ENCODE results near the gene RPS5. TPM values are rescaled to one million over a fixed set of nuclear protein-coding genes. Genes with fewer than 3 reads are reported as not detected.

RPS5 gene
- total RNA-seq, 1 experiment from 2014 or later, result 1,249 TPM

GRCh38 chr19:58406818-58407657 lies 20.0 kb downstream of the RPS5 start:
- Histone ChIP-seq H3K4me1 (ENCODE audit: insufficient read depth, low read length, poor library complexity, severe bottlenecking) (peaks cover 7% of the 10 kb centered on the region), H3K36me3 (ENCODE audit: insufficient read depth, low read length, poor library complexity, severe bottlenecking) (no peaks in the 10 kb centered on the region), H3K4me3 (ENCODE audit: low read depth, low read length, poor library complexity, severe bottlenecking) (peak overlapping the region; percentile 94), H3K9me3 (ENCODE audit: low read depth, low read length, poor library complexity, severe bottlenecking) (no peaks in the 10 kb centered on the region), H3K27ac (ENCODE audit: low read depth, low read length, poor library complexity, severe bottlenecking) (peak overlapping the region; percentile 91), H3K27me3 (replicated peaks; ENCODE audit: insufficient read depth, low read depth, low read length, poor library complexity) (no peaks in the 10 kb centered on the region)
- TF ChIP-seq EZH2 (IDR thresholded peaks at IDR 0.05; ENCODE audit: borderline replicate concordance, low read depth, low read length, poor library complexity, severe bottlenecking), result no peak
- TF ChIP-seq, protein P1, sequence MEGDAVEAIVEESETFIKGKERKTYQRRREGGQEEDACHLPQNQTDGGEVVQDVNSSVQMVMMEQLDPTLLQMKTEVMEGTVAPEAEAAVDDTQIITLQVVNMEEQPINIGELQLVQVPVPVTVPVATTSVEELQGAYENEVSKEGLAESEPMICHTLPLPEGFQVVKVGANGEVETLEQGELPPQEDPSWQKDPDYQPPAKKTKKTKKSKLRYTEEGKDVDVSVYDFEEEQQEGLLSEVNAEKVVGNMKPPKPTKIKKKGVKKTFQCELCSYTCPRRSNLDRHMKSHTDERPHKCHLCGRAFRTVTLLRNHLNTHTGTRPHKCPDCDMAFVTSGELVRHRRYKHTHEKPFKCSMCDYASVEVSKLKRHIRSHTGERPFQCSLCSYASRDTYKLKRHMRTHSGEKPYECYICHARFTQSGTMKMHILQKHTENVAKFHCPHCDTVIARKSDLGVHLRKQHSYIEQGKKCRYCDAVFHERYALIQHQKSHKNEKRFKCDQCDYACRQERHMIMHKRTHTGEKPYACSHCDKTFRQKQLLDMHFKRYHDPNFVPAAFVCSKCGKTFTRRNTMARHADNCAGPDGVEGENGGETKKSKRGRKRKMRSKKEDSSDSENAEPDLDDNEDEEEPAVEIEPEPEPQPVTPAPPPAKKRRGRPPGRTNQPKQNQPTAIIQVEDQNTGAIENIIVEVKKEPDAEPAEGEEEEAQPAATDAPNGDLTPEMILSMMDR (conservative IDR thresholded peaks at IDR 0.05; ENCODE audit: low read depth, low read length), result peak; percentile 49
- DNase-seq (ENCODE audit: low spot score), result no peak
- ChIA-PET CTCF (no interaction called here), POLR2A (ENCODE audit: low non-redundant PET) (no interaction called here)
- intact Hi-C loops (cut with micrococcal nuclease; ENCODE audit: unreplicated experiment), result no loop called here
- BruUV-seq (replicated peaks), result no TSS peak

GRCh38 chr19:58407658-58408151 lies 20.6 kb downstream of the RPS5 start:
- peak overlapping the region; percentile 91 for H3K27ac ChIP-seq (ENCODE audit: low read depth, low read length, poor library complexity, severe bottlenecking)
- TF ChIP-seq, protein P1 (conservative IDR thresholded peaks at IDR 0.05; ENCODE audit: low read depth, low read length), result no peak
- TF ChIP-seq EZH2 (IDR thresholded peaks at IDR 0.05; ENCODE audit: borderline replicate concordance, low read depth, low read length, poor library complexity, severe bottlenecking), result no peak
- ChIA-PET POLR2A (ENCODE audit: low non-redundant PET) (no interaction called here), CTCF (no interaction called here)
- H3K4me3 ChIP-seq (ENCODE audit: low read depth, low read length, poor library complexity, severe bottlenecking), result peak overlapping the region; percentile 94
- no peaks in the 10 kb centered on the region for H3K9me3 ChIP-seq (ENCODE audit: low read depth, low read length, poor library complexity, severe bottlenecking)
- DNase-seq (ENCODE audit: low spot score), result no peak
- no peaks in the 10 kb centered on the region for H3K36me3 ChIP-seq (ENCODE audit: insufficient read depth, low read length, poor library complexity, severe bottlenecking)
- peaks cover 7% of the 10 kb centered on the region for H3K4me1 ChIP-seq (ENCODE audit: insufficient read depth, low read length, poor library complexity, severe bottlenecking)
- no peaks in the 10 kb centered on the region for H3K27me3 ChIP-seq (replicated peaks; ENCODE audit: insufficient read depth, low read depth, low read length, poor library complexity)
- intact Hi-C loops (cut with micrococcal nuclease; ENCODE audit: unreplicated experiment), result no loop called here
- TSS peak; percentile 91 for BruUV-seq (replicated peaks)

GRCh38 chr19:58408152-58409009 lies 21.3 kb downstream of the RPS5 start, which contains the start of gene ZNF584:
Gene ZNF584, plus strand, starts transcription at chr19:58408649. Its CDS starts 499 bp downstream, at chr19:58409148.
- POLR2A ChIA-PET (ENCODE audit: low non-redundant PET), result interaction anchor here (0.6 kb wide), 1 partner anchor 21 kb away, joined by 3 read pairs; the partner anchor contains the start of gene RPS5
- peak; percentile 98 for DNase-seq (ENCODE audit: low spot score)
- no peak for TF ChIP-seq EZH2 (IDR thresholded peaks at IDR 0.05; ENCODE audit: borderline replicate concordance, low read depth, low read length, poor library complexity, severe bottlenecking)
- TF ChIP-seq, protein P1 (conservative IDR thresholded peaks at IDR 0.05; ENCODE audit: low read depth, low read length), result no peak; the same call in 1 of the 2 replicates
- H3K4me1 ChIP-seq (ENCODE audit: insufficient read depth, low read length, poor library complexity, severe bottlenecking), result peaks cover 4% of the 10 kb centered on the region
- no TSS peak for BruUV-seq (replicated peaks)
- peaks cover 5% of the 10 kb centered on the region for H3K9me3 ChIP-seq (ENCODE audit: low read depth, low read length, poor library complexity, severe bottlenecking)
- intact Hi-C loops (cut with micrococcal nuclease; ENCODE audit: unreplicated experiment), result no loop called here
- peak within 1 kb of the TSS; percentile 91 for H3K27ac ChIP-seq (ENCODE audit: low read depth, low read length, poor library complexity, severe bottlenecking)
- H3K36me3 ChIP-seq (ENCODE audit: insufficient read depth, low read length, poor library complexity, severe bottlenecking), result no peaks in the 10 kb centered on the region
- CTCF ChIA-PET, result no interaction called here
- no peaks in the 10 kb centered on the region for H3K27me3 ChIP-seq (replicated peaks; ENCODE audit: insufficient read depth, low read depth, low read length, poor library complexity)
- peak within 1 kb of the TSS; percentile 94 for H3K4me3 ChIP-seq (ENCODE audit: low read depth, low read length, poor library complexity, severe bottlenecking)
